ENCODE measurements around the gene GPR3. TPM values are rescaled to one million over a fixed set of nuclear protein-coding genes. Genes with fewer than 3 reads are reported as not detected.

The GPR3 gene
- total and polyA plus RNA-seq, 2 experiments from 2014 or later: 1.9 to 2.8 TPM

- Histone ChIP-seq H3K4me1 (ENCODE audit: low read depth) (peaks cover 31% of the 10 kb centered on the region), H3K27me3 (no peaks in the 10 kb centered on the region), H3K27ac (peak overlapping the region; percentile 97), H3K4me3 (no peak overlapping the region), H3K36me3 (peaks cover 25% of the 10 kb centered on the region), H3K9me3 (ENCODE audit: low read depth) (no peaks in the 10 kb centered on the region)
- peak; percentile 66 to 96 for DNase-seq (ENCODE audit: low read depth in 1 of 2, low spot score in 1 of 2)
- no peak for TF ChIP-seq CTCF (IDR thresholded peaks at IDR 0.05; ENCODE audit: low read depth, low read length)
Measured at GRCh38 chr1:27418326-27419185, 26.1 kb downstream of the GPR3 start.

DNA sequence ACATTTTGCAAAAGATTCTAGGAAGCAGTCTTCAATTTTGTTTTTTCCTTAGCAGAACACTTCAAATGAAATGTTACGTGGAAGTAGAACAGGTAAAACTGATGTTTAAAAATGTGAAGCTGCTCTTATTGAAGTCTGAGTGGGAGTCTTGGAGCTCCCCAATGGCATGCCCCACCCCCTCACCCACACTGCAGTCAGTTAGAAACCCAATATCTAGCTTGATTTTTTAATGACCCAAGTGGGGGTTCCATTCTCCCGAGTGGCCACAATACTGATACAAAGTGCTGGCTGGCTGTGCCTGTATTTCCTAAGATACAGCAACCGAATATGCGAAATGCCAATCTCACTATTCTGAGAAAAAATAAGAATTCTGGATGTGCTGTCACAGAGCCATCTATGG, 31.3 kb downstream of the GPR3 start:
- no peak for DNase-seq (ENCODE audit: low read depth in 1 of 2, low spot score in 1 of 2)
- Histone ChIP-seq H3K4me1 (ENCODE audit: low read depth) (peaks cover 47% of the 10 kb centered on the region), H3K4me3 (no peak overlapping the region), H3K27ac (peak overlapping the region; percentile 32), H3K36me3 (no peaks in the 10 kb centered on the region), H3K27me3 (no peaks in the 10 kb centered on the region), H3K9me3 (ENCODE audit: low read depth) (no peaks in the 10 kb centered on the region)
- no peak for TF ChIP-seq CTCF (IDR thresholded peaks at IDR 0.05; ENCODE audit: low read depth, low read length)

- no peaks in the 10 kb centered on the region for H3K36me3 ChIP-seq
- TF ChIP-seq CTCF (IDR thresholded peaks at IDR 0.05; ENCODE audit: low read depth, low read length): no peak
- H3K27me3 ChIP-seq: no peaks in the 10 kb centered on the region
- no peaks in the 10 kb centered on the region for H3K9me3 ChIP-seq (ENCODE audit: low read depth)
- peak overlapping the region; percentile 99 for H3K27ac ChIP-seq
- no peak overlapping the region for H3K4me3 ChIP-seq
- no peak for DNase-seq (ENCODE audit: low read depth in 1 of 2, low spot score in 1 of 2)
- peaks cover 51% of the 10 kb centered on the region for H3K4me1 ChIP-seq (ENCODE audit: low read depth)
Measured at GRCh38 chr1:27427329-27427728, 34.9 kb downstream of the GPR3 start.

GRCh38 chr1:27427816-27428315, 35.4 kb downstream of the GPR3 start:
- no peak overlapping the region for H3K4me3 ChIP-seq
- DNase-seq (ENCODE audit: low read depth in 1 of 2, low spot score in 1 of 2): no peak

More at GRCh38 chr1:27427816-27428315, 35.4 kb downstream of the GPR3 start:
- Histone ChIP-seq H3K9me3 (ENCODE audit: low read depth) (no peaks in the 10 kb centered on the region), H3K4me1 (ENCODE audit: low read depth) (peaks cover 51% of the 10 kb centered on the region), H3K27me3 (no peaks in the 10 kb centered on the region), H3K27ac (peak overlapping the region; percentile 99), H3K36me3 (no peaks in the 10 kb centered on the region)
- TF ChIP-seq CTCF (IDR thresholded peaks at IDR 0.05; ENCODE audit: low read depth, low read length): no peak
